ENCODE results near the gene ZMYM2.

Gene ZMYM2

GRCh38 chr13:20132052-20132634, 173.6 kb downstream of the ZMYM2 start:
- DNase-seq (ENCODE audit: low read depth, low spot score) = no peak

GRCh38 chr13:20134732-20135131, 176.2 kb downstream of the ZMYM2 start:
- DNase-seq (ENCODE audit: low read depth, low spot score) = no peak

GRCh38 chr13:20136781-20137703, 178.5 kb downstream of the ZMYM2 start:
- peak; percentile 35 for DNase-seq (ENCODE audit: low read depth, low spot score)

GRCh38 chr13:20137875-20138274, 179.3 kb downstream of the ZMYM2 start:
- no peak for DNase-seq (ENCODE audit: low read depth, low spot score)

- no peak for DNase-seq (ENCODE audit: low read depth, low spot score)
These were observed 182.0 kb downstream of the ZMYM2 start for GRCh38 chr13:20140487-20140886.

All from astrocyte of the hippocampus (primary cell).